Choroid plexus epithelial cell (primary cell): ENCODE results near the gene MYO5B.

Source experiments
- DNase-seq: peaks from one replicate; pipeline ENCODE4 v3.0.0-alpha.2; 2010; ENCODE audit warnings: low read depth
- H3K4me3 ChIP-seq: 2 replicates; pipeline ENCODE4 v1.5.1; 2011; ENCODE audit warnings: low read depth, mild to moderate bottlenecking, control low read depth, low read length, moderate library complexity
- CTCF ChIP-seq: conservative IDR thresholded peaks from 2 replicates; pipeline ENCODE4 v1.5.1; 2011; ENCODE audit warnings: low read depth, mild to moderate bottlenecking, control low read depth, inconsistent platforms, low read length, moderate library complexity

MYO5B gene

GRCh38 chr18:50188652-50189051, 6.3 kb downstream of the MYO5B start:
- TF ChIP-seq CTCF = no peak
- DNase-seq = no peak
- no peak overlapping the region for H3K4me3 ChIP-seq

GRCh38 chr18:50187659-50188058, 7.3 kb downstream of the MYO5B start:
- TF ChIP-seq CTCF = no peak
- H3K4me3 ChIP-seq = no peak overlapping the region
- no peak for DNase-seq

DNA sequence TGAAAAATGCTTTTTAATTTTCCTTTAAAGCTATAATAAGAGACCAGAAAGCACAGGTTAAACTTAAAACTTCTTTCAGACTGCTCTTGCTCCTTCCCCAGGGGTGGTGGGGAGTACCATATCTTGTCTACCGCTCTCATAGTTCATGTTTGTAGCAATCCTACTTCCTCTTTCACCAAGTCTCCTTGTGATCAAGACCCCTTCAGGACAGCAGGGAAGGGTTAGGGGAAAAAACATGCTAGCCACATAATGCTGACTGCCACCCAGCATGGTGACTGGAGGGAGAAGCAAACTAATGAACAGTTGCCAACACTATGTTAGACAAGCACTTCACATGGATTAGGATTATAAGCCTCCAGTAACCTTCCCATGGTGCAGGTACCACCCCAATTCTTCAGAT, 8.6 kb downstream of the MYO5B start:
- TF ChIP-seq CTCF = no peak
- no peak overlapping the region for H3K4me3 ChIP-seq
- DNase-seq = no peak

DNA sequence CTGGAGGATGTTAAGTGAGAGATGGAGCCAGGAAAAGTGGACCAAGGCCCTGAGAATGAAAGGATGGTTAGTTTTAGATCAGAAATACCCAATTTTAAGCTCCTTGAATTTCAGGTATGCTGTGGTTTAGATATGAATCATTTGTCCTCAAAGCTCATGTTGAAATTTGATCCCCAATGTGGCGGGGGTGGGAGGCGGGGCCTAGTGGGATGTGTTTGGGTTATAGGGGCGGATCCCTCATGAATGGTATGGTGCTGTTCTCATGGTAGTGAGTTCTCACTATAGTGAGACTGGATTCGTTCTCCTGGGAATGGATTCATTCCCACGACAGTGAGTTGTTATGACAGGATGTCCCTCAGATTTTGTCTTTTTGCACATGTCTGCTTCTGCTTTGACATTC, 11.4 kb downstream of the MYO5B start:
- no peak for TF ChIP-seq CTCF
- DNase-seq = peak; percentile 64
- H3K4me3 ChIP-seq = no peak overlapping the region

- no peak for DNase-seq
- TF ChIP-seq CTCF = no peak
- H3K4me3 ChIP-seq = no peak overlapping the region
Observed at GRCh38 chr18:50182511-50182910, 12.4 kb downstream of the MYO5B start.

DNA sequence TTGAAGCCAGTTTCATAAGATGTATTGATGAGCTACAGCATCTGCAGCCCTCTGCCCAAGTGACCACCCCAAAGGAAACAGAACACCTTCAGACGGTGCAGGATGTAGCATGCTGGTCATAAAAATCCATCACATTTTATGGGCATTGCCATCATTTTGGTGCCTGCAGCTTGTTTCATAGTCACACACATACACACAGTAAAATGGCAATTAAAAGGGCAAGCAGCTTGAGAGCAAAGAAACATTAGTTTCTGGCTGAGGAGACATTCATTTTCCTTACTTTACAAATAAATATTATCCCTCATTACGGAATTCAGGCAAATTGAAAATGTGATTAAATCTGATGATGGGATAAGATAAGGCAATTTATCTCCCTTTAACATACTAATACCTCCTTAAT, 13.4 kb downstream of the MYO5B start:
- no peak for TF ChIP-seq CTCF
- DNase-seq = no peak

DNA sequence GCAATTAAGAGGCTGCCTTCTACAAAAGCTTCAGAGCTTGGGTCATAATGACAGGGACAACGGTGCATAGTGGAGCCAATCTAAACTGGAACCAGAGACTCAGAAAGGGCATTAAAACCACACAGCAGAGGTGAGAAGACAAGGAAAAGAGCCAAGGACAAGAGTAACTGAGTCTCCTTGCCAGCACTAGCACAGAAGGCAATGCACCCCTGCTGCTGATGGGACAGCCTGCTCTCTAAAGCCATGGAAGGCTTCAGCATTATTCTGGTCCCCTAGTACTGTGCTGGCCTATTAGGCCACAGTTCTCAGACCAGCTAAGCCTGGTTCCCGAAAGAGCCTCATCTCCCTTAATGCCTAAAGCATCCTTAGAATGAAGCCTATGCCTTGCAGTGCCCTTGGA, 15.5 kb downstream of the MYO5B start:
- H3K4me3 ChIP-seq = no peak overlapping the region
- TF ChIP-seq CTCF = no peak

More for the DNA sequence above, 13.4 kb downstream of the MYO5B start:
- H3K4me3 ChIP-seq = no peak overlapping the region

More for the DNA sequence above, 15.5 kb downstream of the MYO5B start:
- DNase-seq = no peak
